K562 (cell line): ENCODE data around the gene FBN3. TPM values are rescaled to one million over a fixed set of nuclear protein-coding genes. Genes with fewer than 3 reads are reported as not detected.
A peak's percentile ranks its signal among the peaks of the same experiment; 100 is the strongest.

Experiments used
- CBX3 ChIP-seq, 2 experiments: IDR thresholded peaks; 1 replicate in 1 of 2; 2 replicates in 1 of 2; pipeline ENCODE4 v1.6.1; 2012; ENCODE audit warnings: inconsistent platforms in 2 of 2, low read length in 2 of 2, borderline replicate concordance in 1 of 2, control low read depth in 1 of 2
- CEBPB ChIP-seq: fragments of 450-650 bp; IDR thresholded peaks from 2 replicates; pipeline ENCODE4 v1.6.1; 2016; ENCODE audit warnings: missing genetic modification characterization, missing compliant biosample characterization
- CTCF ChIP-seq, 3 experiments: IDR thresholded peaks in 2 of 3; conservative IDR thresholded peaks in 1 of 3; 2 replicates each; pipeline ENCODE4 v1.5.1; 2011 to 2012; ENCODE audit warnings: low read length in 3 of 3, mild to moderate bottlenecking in 3 of 3, control low read depth in 2 of 3, improper control_type of control experiment in 1 of 3, inconsistent platforms in 1 of 3, low read depth in 1 of 3, mixed read lengths in 1 of 3, moderate library complexity in 1 of 3; ENCODE audit not compliant: insufficient read depth in 2 of 3
- E2F8 ChIP-seq: fragments of 450-650 bp; IDR thresholded peaks from 2 replicates; pipeline ENCODE4 v1.7.1; 2018; ENCODE audit warnings: mild to moderate bottlenecking, low read depth; ENCODE audit not compliant: partially characterized antibody
- FOXM1 ChIP-seq, 2 experiments: fragments of 450-650 bp in 1 of 2; sonication (generic) in 1 of 2; formaldehyde crosslinking in 1 of 2; IDR thresholded peaks; 2 replicates each; pipeline versions ENCODE4 v1.6.1 to v1.9.0; 2017 to 2022; ENCODE audit warnings: low read depth in 2 of 2, mild to moderate bottlenecking in 2 of 2, missing genetic modification reagents in 1 of 2, moderate library complexity in 1 of 2
- SMARCE1 ChIP-seq: fragments of 450-650 bp; IDR thresholded peaks from 2 replicates; pipeline ENCODE4 v1.7.1; 2016; ENCODE audit warnings: mild to moderate bottlenecking
- TEAD4 ChIP-seq, 2 experiments: sonication (generic) in 1 of 2; formaldehyde crosslinking in 1 of 2; IDR thresholded peaks; 2 replicates each; pipeline versions ENCODE4 v1.6.1 to v1.8.0; 2012 to 2022; ENCODE audit warnings: borderline replicate concordance in 1 of 2, inconsistent platforms in 1 of 2, low read length in 1 of 2, mild to moderate bottlenecking in 1 of 2, missing genetic modification reagents in 1 of 2
- TRIM24 ChIP-seq, 2 experiments: fragments of 450-650 bp; IDR thresholded peaks; 2 replicates each; pipeline ENCODE4 v1.6.1; 2016
- XRCC3 ChIP-seq: fragments of 450-650 bp; IDR thresholded peaks from 2 replicates; pipeline ENCODE4 v1.6.1; 2017; ENCODE audit warnings: mild to moderate bottlenecking, moderate library complexity
- ZBTB40 ChIP-seq, 2 experiments: fragments of 450-650 bp in 1 of 2; sonication (generic) in 1 of 2; formaldehyde crosslinking in 1 of 2; IDR thresholded peaks; 2 replicates each; pipeline versions ENCODE4 v1.7.1 to v1.9.0; 2016 to 2022; ENCODE audit warnings: inconsistent platforms in 1 of 2, mild to moderate bottlenecking in 1 of 2, missing genetic modification reagents in 1 of 2
- polyA plus RNA-seq, 8 experiments: library from polyadenylated mRNA; depleted of rRNA in 4 of 8; stranded (reverse) in 5 of 8; unstranded in 3 of 8; fragments of >200 nt; fragmentation: Nextera tagmentation in 2 of 8; fragmentation: Illumina TruSeq in 1 of 8; extraction: Ambion mirVana in 2 of 8; extraction: Trizol in 1 of 8; gene quantifications; 2 replicates each; pipeline versions ENCODE4 v1.2.1 to v1.2.3, GENCODE V29; 2011 to 2014; ENCODE audit warnings: inconsistent platforms in 1 of 8, missing spikeins in 1 of 8
- total RNA-seq, 7 experiments: library from RNA; depleted of rRNA in 6 of 7; stranded (reverse); fragments of >200 nt in 6 of 7; fragmentation: Illumina TruSeq in 2 of 7; extraction: Trizol in 2 of 7; gene quantifications; 2 replicates each; pipeline versions ENCODE4 v1.2.1 to v1.2.3, GENCODE V29; 2011 to 2021; ENCODE audit warnings: low replicate concordance in 1 of 7

Gene FBN3
- total and polyA plus RNA-seq, 9 of the 15 experiments (the other 6 are each of a cell fraction or from before 2014, with no cell fraction given): under 0.01 to 0.29 (median 0.01) TPM; not detected in 4

- no peak for TF ChIP-seq CTCF (IDR thresholded peaks at IDR 0.05 in 2 of 3, conservative IDR thresholded peaks at IDR 0.05 in 1 of 3; ENCODE audit: insufficient read depth in 2 of 3, low read depth in 1 of 3, low read length in 3 of 3)
- TF ChIP-seq TRIM24 (IDR thresholded peaks at IDR 0.05): peak; percentile 87 to 90; a peak in 3 of 4 replicates
- TF ChIP-seq TEAD4 (IDR thresholded peaks at IDR 0.05; ENCODE audit: low read length): peak; percentile 42; the same call in 1 of the 2 replicates
- no peak for TF ChIP-seq TEAD4 (CRISPR knock-in tag; IDR thresholded peaks at IDR 0.05; ENCODE audit: borderline replicate concordance)
- TF ChIP-seq CEBPB: peak; percentile 84
- TF ChIP-seq ZBTB40 (IDR thresholded peaks at IDR 0.05): peak; percentile 100
- peak; percentile 99 for TF ChIP-seq ZBTB40 (CRISPR knock-in tag; IDR thresholded peaks at IDR 0.05)
- TF ChIP-seq XRCC3: no peak
- TF ChIP-seq E2F8: no peak
- TF ChIP-seq FOXM1 (IDR thresholded peaks at IDR 0.05; ENCODE audit: low read depth): no peak
- TF ChIP-seq FOXM1 (CRISPR knock-in tag; IDR thresholded peaks at IDR 0.05; ENCODE audit: low read depth): no peak
- TF ChIP-seq SMARCE1: 0 out of 2 replicates have a peak, but pooled peaks have one; percentile 23
- TF ChIP-seq CBX3 (IDR thresholded peaks at IDR 0.05; ENCODE audit: borderline replicate concordance in 1 of 2, low read length in 2 of 2): peak in 1 of 2 experiments; percentile 67; a peak in 1 of 3 replicates
Observed at GRCh38 chr19:8081569-8082550, 67.5 kb downstream of the FBN3 start (continued).
